Sciatic nerve (tissue), 2 donors: ENCODE measurements around the gene MMP8. TPM values are rescaled to one million over a fixed set of nuclear protein-coding genes. Genes with fewer than 3 reads are reported as not detected.
"Not testable (repeated sequence)": the region's sequence is repeated elsewhere in the genome, so short reads cannot be mapped to it uniquely, and the experiment has no call there.

Source experiments
- ATAC-seq: fragments of 200-7000 bp; cut with Tn5 transposase; one replicate; pipeline ENCODE4 v1.9.1; 2020; ENCODE audit warnings: mild to moderate bottlenecking, moderate library complexity
- DNase-seq: peaks from one replicate; pipeline ENCODE4 v3.0.0-alpha.2; 2020; ENCODE audit warnings: low spot score
- intact Hi-C: fragments of 100-400 bp; cut with DNase I; formaldehyde crosslinking; loops from one replicate; pipeline ENCODE4 v1.14.2; 2022
- total RNA-seq: library from RNA; stranded (reverse); fragmentation: NEBNext Ultra II Directional; extraction: Animal tissue kit (Norgen Biotek cat#: 25700); gene quantifications from one replicate; pipeline ENCODE4 v1.2.1, GENCODE V29; 2021
- donor health status: DM: no; HTN: no; CAD: no.
- donor health status: DM: no; HTN: no; CAD: no.

MMP8 gene
- 2.3 TPM for total RNA-seq

DNA sequence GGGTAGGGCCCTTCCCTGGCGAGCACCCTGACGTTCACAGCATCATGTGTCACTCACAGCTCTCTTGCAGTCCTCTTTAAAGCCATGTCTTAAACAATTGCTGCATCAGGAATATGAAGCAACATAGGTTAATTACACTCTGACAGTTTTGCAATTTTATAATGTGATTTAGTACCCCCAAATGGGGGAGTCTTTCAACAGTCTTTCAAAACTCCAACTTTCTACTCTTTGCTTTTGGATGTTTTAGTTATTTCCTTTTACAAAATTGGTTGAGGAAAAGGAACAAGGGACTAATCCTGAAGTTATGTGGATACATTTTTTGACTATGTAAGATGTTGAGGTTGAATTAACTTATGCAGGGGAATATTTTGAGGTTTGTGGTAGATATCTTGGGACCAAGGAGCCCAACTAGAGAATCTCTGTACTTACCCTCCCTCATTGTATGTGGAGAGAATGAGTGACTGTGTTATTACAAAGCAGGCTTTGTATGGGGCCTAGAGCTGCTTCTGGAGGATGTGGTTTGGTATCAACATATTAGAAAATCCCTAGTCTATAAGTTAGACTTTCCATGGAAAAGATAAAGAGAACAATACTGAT lies at the start of gene MMP8:
MMP8 (minus strand) TSS at position 51 of the 597 bp plus-strand sequence. CDS start 99 bp downstream, outside the sequence.
- no peak for DNase-seq
- intact Hi-C loops: no loop called here
- no peak for ATAC-seq

DNA sequence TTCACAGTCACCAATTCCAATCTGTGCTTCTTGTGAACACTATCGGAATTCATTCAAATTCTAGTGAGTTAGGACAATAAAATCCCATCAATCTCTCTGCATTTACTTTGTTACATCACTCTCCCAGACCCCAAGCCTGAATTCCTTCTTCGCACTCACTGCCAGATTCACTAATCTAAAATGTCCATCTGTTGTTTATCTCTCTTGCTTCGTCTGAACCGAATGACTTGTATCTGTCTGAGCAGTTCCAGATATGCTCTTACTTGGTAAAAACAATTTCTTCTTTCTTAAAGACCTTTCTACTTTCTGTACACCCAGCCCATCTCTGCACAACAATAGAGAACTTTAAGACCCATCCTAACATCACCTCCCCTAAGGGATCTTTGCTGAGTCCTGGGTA lies 48.6 kb upstream of the MMP8 start:
- intact Hi-C loops: no loop called here
- DNase-seq (no peak), ATAC-seq (no peak)

DNA sequence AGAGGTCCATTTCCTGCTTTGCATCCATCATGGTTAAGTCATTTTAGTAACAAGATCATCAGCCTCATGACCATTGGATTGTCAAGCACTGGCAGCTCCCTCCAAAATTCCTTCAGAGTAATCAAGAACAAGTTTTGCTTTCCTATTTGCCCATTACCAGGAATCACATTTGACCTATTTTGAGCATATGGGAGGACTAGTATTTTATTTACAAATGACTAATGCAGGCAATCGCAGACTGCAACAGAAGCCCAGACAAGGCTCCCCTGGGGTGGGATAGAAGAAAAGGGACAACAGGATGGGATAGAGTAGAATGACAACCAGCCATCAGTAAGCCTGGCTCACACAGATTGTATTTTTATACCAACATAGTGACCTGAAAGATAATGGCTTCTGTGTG lies 46.6 kb upstream of the MMP8 start:
- intact Hi-C loops: no loop called here
- no peak for ATAC-seq
- no peak for DNase-seq

GRCh38 chr11:102770191-102770590 lies 45.4 kb upstream of the MMP8 start:
- ATAC-seq (no peak), DNase-seq (no peak)
- intact Hi-C loops: no loop called here

DNA sequence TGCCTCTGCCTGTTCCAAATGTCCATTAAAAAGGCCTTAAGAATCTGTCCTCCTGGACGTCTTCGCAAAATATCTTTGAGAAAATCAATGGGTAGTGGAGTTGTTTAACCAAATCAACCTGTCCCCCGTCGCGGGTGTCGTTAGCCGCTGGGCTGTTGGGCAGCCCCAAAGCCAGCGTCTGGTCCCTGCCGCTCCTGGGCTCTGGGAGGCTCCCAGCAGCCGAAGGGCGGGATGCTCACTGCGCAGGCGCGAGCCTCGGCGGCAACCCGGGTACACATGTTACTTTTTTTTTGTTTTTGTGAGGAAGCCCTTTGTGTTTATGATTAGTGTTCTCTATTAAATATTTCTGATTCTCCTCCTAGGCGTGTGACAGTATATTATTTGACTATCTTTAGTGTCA lies 43.0 kb upstream of the MMP8 start:
- DNase-seq (no peak), ATAC-seq (no peak)
- intact Hi-C loops: no loop called here

DNA sequence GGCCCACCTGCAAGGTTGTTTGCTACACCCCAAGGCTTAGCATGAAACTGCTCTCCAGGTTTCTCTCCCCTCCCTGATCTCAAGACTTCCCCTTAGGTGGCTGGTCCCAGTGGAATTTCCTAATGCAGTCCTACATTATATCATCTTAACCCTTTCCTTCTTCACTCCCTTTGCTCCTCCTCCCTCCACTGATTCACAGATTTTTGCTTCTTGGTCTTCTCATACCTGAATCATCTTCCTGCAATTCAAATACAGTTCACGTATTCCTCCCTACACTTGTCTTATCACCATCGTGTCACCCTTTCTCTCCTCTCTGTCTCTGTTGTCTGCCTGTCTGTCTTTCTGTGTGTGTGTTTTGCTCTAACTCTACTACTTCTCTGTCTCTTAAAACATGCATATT lies 38.7 kb upstream of the MMP8 start:
- intact Hi-C loops: no loop called here
- DNase-seq (no peak), ATAC-seq (no peak)

- no peak for ATAC-seq
Measured at GRCh38 chr11:102762361-102762767, 37.6 kb upstream of the MMP8 start.

DNA sequence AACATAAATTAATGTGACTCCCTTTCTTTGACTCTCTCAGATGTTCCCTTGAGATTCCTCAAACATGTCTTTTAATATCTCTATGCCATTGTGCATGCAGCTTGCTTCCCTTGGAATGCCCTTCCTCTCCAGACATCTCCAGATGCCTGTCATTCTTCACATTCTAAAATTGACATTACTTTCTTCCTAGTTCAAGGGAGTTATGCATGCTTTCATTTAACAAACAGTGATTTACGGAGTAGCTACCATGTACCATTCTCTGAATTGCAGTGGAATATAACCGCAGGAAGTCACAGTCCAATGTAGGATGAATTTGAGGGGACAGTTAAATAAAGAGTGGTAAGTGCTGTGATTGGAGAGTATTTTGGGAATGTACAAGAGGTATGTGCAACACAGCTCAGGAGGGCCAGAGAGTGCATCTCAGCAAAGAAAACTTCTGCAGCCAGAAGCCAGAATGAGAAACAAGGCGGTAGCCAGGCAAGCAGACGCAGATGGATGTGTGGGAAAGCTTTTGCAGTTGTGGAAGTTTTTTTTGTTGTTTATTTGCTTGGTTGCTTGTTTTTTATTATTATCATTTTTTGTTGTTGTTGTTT lies 37.0 kb upstream of the MMP8 start:
- no peak for DNase-seq
- intact Hi-C loops: no loop called here
- no peak for ATAC-seq

More at GRCh38 chr11:102762361-102762767, 37.6 kb upstream of the MMP8 start:
- intact Hi-C loops: no loop called here
- DNase-seq: no peak

- intact Hi-C loops: no loop called here
- no peak for DNase-seq
- ATAC-seq: peak; percentile 57
Measured at GRCh38 chr11:102760344-102761035, 35.7 kb upstream of the MMP8 start.

DNA sequence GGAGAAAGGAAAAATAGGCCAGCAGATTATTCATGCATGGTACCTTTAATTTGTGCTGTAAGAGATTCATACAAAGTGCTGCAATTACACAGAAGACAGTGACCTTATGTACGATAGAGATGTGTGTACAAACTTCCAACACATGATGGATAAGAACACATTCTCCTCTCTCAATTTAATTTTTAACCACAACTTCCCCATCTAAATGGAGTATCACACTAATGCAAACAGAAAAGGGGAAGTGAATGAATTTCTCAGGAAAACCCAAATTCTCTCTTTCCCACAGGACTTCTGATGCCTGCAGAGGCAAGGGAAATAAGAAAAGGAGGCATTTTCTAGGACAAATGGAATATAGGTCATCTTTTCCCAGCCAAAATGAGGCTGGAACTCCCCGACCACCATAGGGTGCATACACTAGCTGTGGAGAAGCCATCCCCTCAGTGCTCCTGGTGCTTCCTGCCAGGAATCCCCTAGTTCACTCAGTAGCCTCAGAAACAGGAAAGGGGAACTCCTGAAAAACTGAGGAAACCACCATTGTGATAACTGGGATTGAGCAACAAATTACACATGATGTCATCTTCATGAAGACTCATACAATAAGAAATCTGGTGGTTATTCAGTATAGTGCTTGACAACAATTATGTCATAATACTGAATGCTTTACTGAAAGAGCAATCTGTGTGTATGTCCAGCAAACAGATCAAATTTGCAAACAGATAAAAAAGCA lies 33.2 kb upstream of the MMP8 start:
- intact Hi-C loops: no loop called here
- DNase-seq: no peak
- ATAC-seq: no peak

DNA sequence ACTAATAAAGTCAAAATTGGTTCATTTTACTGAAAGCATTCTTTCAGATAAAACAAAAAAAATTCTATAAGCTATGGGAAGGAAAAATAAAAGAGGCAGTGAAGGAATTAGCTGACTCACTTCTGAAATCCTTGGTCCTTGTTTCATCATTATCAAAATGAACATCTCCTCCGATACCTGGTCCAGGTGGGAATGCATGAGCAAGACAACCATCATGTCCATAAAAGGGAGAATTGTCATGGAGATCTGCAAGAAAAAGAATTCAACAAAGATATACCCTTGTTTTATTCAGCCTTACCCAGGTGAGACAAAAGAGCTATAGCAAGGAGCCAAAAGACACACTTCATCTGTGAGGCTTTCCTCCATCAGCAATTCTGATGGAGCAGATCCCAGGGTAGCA lies 28.5 kb upstream of the MMP8 start:
- intact Hi-C loops: no loop called here
- no peak for ATAC-seq
- no peak for DNase-seq

GRCh38 chr11:102751673-102752072 lies 26.9 kb upstream of the MMP8 start:
- intact Hi-C loops: no loop called here
- ATAC-seq (no peak), DNase-seq (no peak)

GRCh38 chr11:102749101-102749722 lies 24.5 kb upstream of the MMP8 start:
- DNase-seq (no peak), ATAC-seq (no peak)
- intact Hi-C loops: no loop called here

DNA sequence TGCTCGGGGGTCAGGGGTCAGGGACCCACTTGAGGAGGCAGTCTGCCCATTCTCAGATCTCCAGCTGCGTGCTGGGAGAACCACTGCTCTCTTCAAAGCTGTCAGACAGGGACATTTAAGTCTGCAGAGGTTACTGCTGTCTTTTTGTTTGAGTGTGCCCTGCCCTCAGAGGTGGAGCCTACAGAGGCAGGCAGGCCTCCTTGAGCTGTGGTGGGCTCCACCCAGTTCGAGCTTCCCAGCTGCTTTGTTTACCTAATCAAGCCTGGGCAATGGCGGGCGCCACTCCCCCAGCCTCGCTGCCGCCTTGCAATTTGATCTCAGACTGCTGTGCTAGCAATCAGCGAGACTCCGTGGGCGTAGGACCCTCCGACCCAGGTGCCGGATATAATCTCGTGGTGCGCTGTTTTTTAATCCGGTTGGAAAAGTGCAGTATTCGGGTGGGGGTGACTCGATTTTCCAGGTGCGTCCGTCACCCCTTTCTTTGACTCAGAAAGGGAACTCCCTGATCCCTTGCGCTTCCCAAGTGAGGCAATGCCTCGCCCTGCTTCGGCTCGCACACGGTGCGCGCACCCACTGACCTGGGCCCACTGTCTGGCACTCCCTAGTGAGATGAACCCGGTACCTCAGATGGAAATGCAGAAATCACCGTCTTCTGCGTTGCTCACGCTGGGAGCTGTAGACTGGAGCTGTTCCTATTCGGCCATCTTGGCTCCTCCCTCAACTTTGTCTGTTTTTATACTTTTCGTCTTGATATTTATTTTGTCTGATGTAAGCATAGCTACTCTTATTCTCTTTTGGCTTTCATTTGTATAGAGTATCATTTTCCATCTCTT lies 22.2 kb upstream of the MMP8 start:
- intact Hi-C loops, DNase-seq, ATAC-seq: not testable (repeated sequence)

DNA sequence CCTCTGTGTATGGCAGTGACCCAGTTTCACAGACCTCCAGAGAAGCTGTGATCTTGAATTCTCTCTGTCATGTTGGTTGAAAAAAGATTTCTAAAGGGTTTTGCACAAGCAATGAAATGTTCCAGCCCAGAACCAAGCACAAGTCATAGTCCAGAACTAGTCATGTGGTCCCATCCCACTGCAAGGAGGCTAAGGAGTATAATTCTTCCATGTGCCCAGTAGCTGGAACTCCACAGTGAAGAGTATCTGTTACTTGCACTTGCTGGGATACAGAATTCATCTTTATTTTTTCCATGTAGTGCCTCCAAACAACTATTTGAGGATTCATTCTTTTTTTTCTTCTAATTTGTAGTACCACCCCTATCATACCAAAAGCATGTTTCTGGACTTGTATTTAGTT lies 9.9 kb upstream of the MMP8 start:
- DNase-seq (no peak), ATAC-seq (no peak)
- intact Hi-C loops: no loop called here

DNA sequence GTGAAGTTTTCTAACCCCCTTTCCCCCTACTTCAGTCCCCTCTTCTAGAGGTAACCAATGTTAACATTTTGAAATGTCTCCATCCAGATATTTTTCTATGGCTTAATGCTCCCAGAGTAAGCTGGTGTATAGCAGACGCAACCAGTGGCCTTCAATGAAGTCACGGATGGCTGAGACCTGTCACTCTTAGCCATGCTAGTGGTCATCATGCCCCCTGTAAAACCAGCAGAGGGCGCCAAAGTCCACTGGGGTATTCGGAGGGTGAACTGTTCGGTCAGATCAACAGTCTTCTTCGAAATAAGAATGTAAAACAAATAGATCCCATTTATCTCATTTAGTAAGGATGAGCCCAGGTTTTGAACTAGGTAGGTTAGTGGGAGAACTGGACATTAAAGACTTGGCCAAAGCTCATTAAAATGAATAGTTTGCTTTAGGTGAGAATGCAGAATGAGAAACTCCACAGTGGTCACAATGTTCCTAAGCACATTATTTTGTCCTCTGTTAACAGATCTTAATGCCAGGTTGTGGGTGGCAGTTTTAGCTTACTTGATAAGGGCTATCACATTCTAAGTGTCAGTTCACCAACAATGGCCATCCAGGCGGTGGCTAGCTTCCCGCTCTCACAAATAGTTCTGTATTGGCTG lies 8.6 kb upstream of the MMP8 start:
- intact Hi-C loops: no loop called here
- ATAC-seq (no peak), DNase-seq (peak; percentile 61)

DNA sequence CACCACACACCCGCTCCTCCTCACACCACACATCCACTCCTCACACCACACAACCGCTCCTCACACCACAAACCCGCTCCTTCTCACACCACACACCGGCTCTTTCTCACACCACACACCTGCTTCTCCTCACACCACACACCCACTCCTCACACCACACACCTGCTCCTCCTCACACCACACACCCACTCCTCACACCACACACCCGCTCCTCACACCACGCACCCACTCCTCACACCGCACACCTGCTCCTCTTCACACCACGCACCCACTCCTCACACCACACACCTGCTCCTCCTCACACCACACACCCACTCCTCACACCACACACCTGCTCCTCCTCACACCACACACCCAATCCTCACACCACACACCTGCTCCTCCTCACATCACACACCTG lies 6.2 kb upstream of the MMP8 start:
- ATAC-seq, DNase-seq, intact Hi-C loops: not testable (repeated sequence)
